ENCODE results near the gene MS4A2. TPM values are rescaled to one million over a fixed set of nuclear protein-coding genes. Genes with fewer than 3 reads are reported as not detected.

The MS4A2 gene
- not detected in 5 replicates for total RNA-seq (2022; extraction: Qiagen RNA extraction)

DNA sequence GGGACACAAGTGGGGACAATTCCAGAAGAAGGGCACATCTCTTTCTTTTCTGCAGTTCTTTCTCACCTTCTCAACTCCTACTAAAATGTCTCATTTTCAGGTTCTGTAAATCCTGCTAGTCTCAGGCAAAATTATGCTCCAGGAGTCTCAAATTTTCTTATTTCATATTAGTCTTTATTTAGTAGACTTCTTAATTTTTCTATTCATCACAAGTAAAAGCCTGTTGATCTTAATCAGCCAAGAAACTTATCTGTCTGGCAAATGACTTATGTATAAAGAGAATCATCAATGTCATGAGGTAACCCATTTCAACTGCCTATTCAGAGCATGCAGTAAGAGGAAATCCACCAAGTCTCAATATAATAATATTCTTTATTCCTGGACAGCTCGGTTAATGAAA lies at the start of gene MS4A2:
Gene MS4A2 (plus strand): TSS at position 301 of the 400 bp plus-strand sequence. CDS start 102 bp downstream, outside the sequence.

DNA sequence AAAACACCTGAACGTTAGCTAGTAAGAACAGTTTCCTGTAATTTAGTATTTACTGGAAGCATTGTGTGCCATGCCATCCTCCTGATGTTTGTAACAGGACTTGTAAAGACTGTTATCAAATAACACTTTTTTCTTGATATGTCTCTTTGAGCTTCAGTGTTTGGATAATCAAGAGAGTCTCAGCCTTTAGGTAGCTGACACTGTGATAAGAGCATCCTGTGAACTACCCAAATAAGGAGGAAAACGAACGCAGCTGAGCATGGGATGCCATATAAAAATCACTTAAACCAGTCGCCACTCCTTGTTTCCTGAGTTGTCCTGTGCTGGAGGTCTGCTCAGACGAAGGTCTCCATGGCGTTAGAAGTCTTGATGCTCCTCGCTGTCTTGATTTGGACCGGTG lies 48.4 kb upstream of the MS4A2 start, which contains the start of gene OOSP2:
Gene OOSP2 (plus strand): TSS at position 301 of the 400 bp plus-strand sequence. CDS start 51 bp downstream, at position 352.

DNA sequence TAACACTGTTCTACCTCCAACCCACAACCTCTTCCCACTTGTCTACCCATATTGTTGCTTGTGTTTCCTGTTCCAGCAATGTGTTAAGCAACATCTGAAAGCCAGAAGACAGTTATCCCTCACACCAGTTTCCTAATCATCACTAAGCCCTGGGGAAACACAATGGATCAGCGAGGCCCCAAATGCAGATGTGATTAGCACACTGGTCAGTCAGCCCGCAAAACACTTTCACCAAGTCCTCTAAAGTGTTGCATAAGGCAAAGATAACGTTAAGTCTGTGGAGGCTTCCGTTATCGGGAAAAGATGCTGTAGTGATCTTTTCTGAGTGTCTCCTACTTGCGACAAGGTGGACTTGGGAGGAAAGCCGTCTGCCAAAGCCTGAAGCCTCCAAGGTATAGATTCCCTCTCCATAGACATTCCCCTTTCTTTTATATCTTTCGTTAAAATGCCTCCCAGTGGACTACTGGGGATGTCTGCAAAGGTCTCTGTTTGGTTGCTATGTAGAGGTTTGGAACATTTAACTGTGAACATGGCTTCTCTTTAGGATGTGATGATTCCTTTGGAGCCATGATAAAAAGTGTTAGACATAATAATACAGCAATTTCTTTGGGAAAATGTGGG lies 32.0 kb upstream of the MS4A2 start, which contains the start of gene MS4A3:
Gene MS4A3 (plus strand): TSS at position 317 of the 621 bp plus-strand sequence. CDS start 4,496 bp downstream, outside the sequence.

Other genes starting within 250 kb of the MS4A2 start
- not detected in 5 replicates for gene CBLIF, start 243.2 kb upstream of the MS4A2 start, total RNA-seq (2022; extraction: Qiagen RNA extraction)
- gene TCN1, start 222.2 kb upstream of the MS4A2 start, total RNA-seq (2022; extraction: Qiagen RNA extraction), result 0.24 to 0.63 TPM (median 0.25 TPM) in 5 replicates
- 0.11 TPM in 1 of 5 replicates, not detected in the others for gene OOSP3, start 209.9 kb upstream of the MS4A2 start, total RNA-seq (2022; extraction: Qiagen RNA extraction)
- not detected in 5 replicates for gene OOSP1, start 150.2 kb upstream of the MS4A2 start, total RNA-seq (2022; extraction: Qiagen RNA extraction)
- gene OOSP4A, start 124.6 kb upstream of the MS4A2 start, total RNA-seq (2022; extraction: Qiagen RNA extraction), result not detected in 5 replicates
- gene OOSP4B, start 71.5 kb upstream of the MS4A2 start, total RNA-seq (2022; extraction: Qiagen RNA extraction), result not detected in 5 replicates
- not detected in 5 replicates for gene OOSP2, start 48.3 kb upstream of the MS4A2 start, total RNA-seq (2022; extraction: Qiagen RNA extraction)
- gene MS4A3, start 32.0 kb upstream of the MS4A2 start, total RNA-seq (2022; extraction: Qiagen RNA extraction), result not detected in 5 replicates
- not detected in 5 replicates for gene MS4A6A, start 94.4 kb downstream of the MS4A2 start, total RNA-seq (2022; extraction: Qiagen RNA extraction)
- gene MS4A4E, start 154.5 kb downstream of the MS4A2 start, total RNA-seq (2022; extraction: Qiagen RNA extraction), result not detected in 5 replicates
- gene MS4A4A, start 192.0 kb downstream of the MS4A2 start, total RNA-seq (2022; extraction: Qiagen RNA extraction), result not detected in 5 replicates
- gene MS4A6E, start 238.6 kb downstream of the MS4A2 start, total RNA-seq (2022; extraction: Qiagen RNA extraction), result not detected in 5 replicates